Ovary (tissue), 3 donors: Measurements from ENCODE around the gene WFDC5.

Source experiments
- CTCF ChIP-seq, 3 donors: fragments of 450-650 bp in 2 of 3; fragments of 200-600 bp in 1 of 3; IDR thresholded peaks; one replicate each; pipeline versions ENCODE4 v1.5.1 to v1.8.0; 2016 to 2022; ENCODE audit warnings: antibody characterized with exemption in 3 of 3, mild to moderate bottlenecking in 1 of 3
- POLR2A ChIP-seq: fragments of 450-650 bp; IDR thresholded peaks from one replicate; pipeline ENCODE4 v1.6.1; 2017; ENCODE audit warnings: antibody characterized with exemption, mild to moderate bottlenecking, moderate library complexity
- donor health status: DM: no; HTN: no; CAD: no.

- TF ChIP-seq CTCF (IDR thresholded peaks at IDR 0.05) (no peak), POLR2A (no peak)
Observed at GRCh38 chr20:45153752-45154151, 38.8 kb upstream of the WFDC5 start.
